Aorta (tissue), 5 donors: Measurements from ENCODE around the gene LAMB3. TPM values are rescaled to one million over a fixed set of nuclear protein-coding genes. Genes with fewer than 3 reads are reported as not detected.
A peak's percentile ranks its signal among the peaks of the same experiment; 100 is the strongest.

Source experiments
- ATAC-seq: fragments of 200-7000 bp; cut with Tn5 transposase; one replicate; pipeline ENCODE4 v1.9.1; 2022; ENCODE audit warnings: moderate library complexity; ENCODE audit not compliant: low FRiP score
- DNase-seq, 2 donors: peaks; one replicate each; pipeline ENCODE4 v3.0.0-alpha.2; 2020
- H3K27ac ChIP-seq, 2 donors: one replicate each; pipeline ENCODE4 v1.5.1; 2013; ENCODE audit warnings: low read length in 2 of 2, mild to moderate bottlenecking in 2 of 2, moderate library complexity in 2 of 2, control low read depth in 1 of 2, inconsistent platforms in 1 of 2, low read depth in 1 of 2
- H3K27me3 ChIP-seq, 2 donors: one replicate each; pipeline ENCODE4 v1.6.1; 2013; ENCODE audit warnings: control low read depth in 1 of 2, low read length in 1 of 2, mild to moderate bottlenecking in 1 of 2, moderate library complexity in 1 of 2; ENCODE audit not compliant: insufficient read depth in 2 of 2, control insufficient read depth in 1 of 2
- H3K36me3 ChIP-seq, 2 donors: one replicate each; pipeline ENCODE4 v1.6.1; 2013; ENCODE audit warnings: control low read depth in 1 of 2, low read length in 1 of 2, mild to moderate bottlenecking in 1 of 2; ENCODE audit not compliant: insufficient read depth in 2 of 2, control insufficient read depth in 1 of 2
- H3K4me1 ChIP-seq, 2 donors: one replicate each; pipeline ENCODE4 v1.6.1; 2013; ENCODE audit warnings: low read length in 2 of 2, control low read depth in 1 of 2, mild to moderate bottlenecking in 1 of 2, moderate library complexity in 1 of 2; ENCODE audit not compliant: insufficient read depth in 2 of 2, control insufficient read depth in 1 of 2
- H3K4me3 ChIP-seq, 2 donors: one replicate each; pipeline ENCODE4 v1.5.1; 2013; ENCODE audit warnings: low read length in 2 of 2, control low read depth in 1 of 2, mild to moderate bottlenecking in 1 of 2
- H3K9me3 ChIP-seq: one replicate; pipeline ENCODE4 v1.6.1; 2013; ENCODE audit warnings: mild to moderate bottlenecking, low read length; ENCODE audit not compliant: control insufficient read depth
- WGBS, 2 donors: extraction: QIAGEN DNeasy Blood & Tissue Kit; methylation state at CpG; one replicate each; pipeline ENCODE4 v1.1.7; 2013; 5-methylcytosine and 5-hydroxymethylcytosine counted together
- intact Hi-C, 2 donors: fragments of 100-400 bp; cut with DNase I; formaldehyde crosslinking; loops; one replicate each; pipeline versions ENCODE4 v1.14.2 to v1.15.0; 2022
- polyA plus RNA-seq, 2 donors: library from polyadenylated mRNA; stranded (reverse); fragments of 200-250 nt; gene quantifications; one replicate each; pipeline ENCODE4 v1.2.3, GENCODE V29; 2013
- total RNA-seq, 2 donors: library from RNA; stranded (reverse); fragmentation: NEBNext Ultra II Directional; extraction: Animal tissue kit (Norgen Biotek cat#: 25700); gene quantifications; one replicate each; pipeline ENCODE4 v1.2.1, GENCODE V29; 2021
- donor health status: healthy with polysubstance abuse.
- donor health status: Bipolar disorder and iron deficiency.
- donor health status: DM: no; HTN: no; CAD: no.
- donor health status: DM: no; HTN: no; CAD: no.
- donor health status: DM: yes; HTN: yes; CAD: no.

The LAMB3 gene
- total and polyA plus RNA-seq, 4 donors = 0.84 to 5.4 (median 4.6) TPM

DNA sequence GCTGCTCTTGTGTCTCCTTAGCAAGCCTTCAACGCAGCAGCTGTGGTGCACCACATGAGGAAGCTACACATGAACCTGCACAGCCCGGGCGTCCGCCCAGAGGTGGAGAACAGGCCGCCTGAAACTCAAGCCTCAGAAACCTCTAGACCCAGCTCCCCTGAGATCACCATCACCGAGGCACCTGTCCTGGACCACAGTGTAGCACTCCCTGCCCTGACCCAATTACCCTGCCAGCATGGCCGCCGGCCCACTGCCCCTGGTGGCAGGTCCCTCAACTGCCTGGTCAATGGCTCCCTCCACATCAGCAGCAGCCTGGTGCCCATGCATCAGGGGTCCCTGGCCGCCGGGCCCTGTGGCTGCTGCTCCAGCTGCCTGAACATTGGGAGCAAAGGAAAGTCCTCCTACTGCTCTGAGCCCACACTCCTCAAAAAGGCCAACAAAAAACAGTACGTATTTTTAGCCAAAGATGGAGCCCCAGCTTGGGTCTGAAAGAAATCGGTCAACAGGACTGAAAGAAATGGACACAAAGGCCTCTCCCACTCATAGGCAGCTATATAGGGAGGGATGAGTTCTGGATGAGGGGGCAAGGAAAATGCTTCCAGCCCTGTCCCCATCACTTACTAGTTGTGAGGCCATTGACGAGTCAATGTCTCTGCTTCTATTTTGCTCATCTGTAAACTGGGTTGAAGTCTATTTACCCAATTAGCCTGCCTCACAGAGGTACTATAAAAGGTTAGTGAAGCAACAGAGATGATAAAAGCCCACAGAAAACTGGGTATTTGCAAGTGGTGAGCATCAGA is 40.3 kb downstream of the LAMB3 start:
- H3K4me1 ChIP-seq = no peaks in the 10 kb centered on the region
- no peak for ATAC-seq
- H3K27ac ChIP-seq = no peak overlapping the region
- intact Hi-C loops = no loop called here
- 89 to 92% methylated on average over 13 of the region's 13 CpGs for WGBS, 2 donors
- no peak for DNase-seq
- no peaks in the 10 kb centered on the region for H3K27me3 ChIP-seq
- H3K9me3 ChIP-seq = no peaks in the 10 kb centered on the region
- no peak overlapping the region for H3K4me3 ChIP-seq
- H3K36me3 ChIP-seq = no peaks in the 10 kb centered on the region

- WGBS, 2 donors = 92 to 95% methylated on average over 3 of the region's 3 CpGs
- intact Hi-C loops = no loop called here
- DNase-seq = no peak
- no peak overlapping the region for H3K4me3 ChIP-seq
- no peak overlapping the region for H3K27ac ChIP-seq
- H3K27me3 ChIP-seq = no peaks in the 10 kb centered on the region
- H3K4me1 ChIP-seq = no peaks in the 10 kb centered on the region
- H3K36me3 ChIP-seq = no peaks in the 10 kb centered on the region
- no peaks in the 10 kb centered on the region for H3K9me3 ChIP-seq
- ATAC-seq = no peak
These were observed 41.7 kb downstream of the LAMB3 start for GRCh38 chr1:209610631-209610905.

GRCh38 chr1:209609791-209610630 is 42.2 kb downstream of the LAMB3 start:
- no peak overlapping the region for H3K4me3 ChIP-seq
- DNase-seq (no peak), ATAC-seq (no peak)
- 93 to 94% methylated on average over 8 of the region's 8 CpGs for WGBS, 2 donors
- no peaks in the 10 kb centered on the region for H3K9me3 ChIP-seq
- no peak overlapping the region for H3K27ac ChIP-seq
- no peaks in the 10 kb centered on the region for H3K4me1 ChIP-seq
- H3K27me3 ChIP-seq = no peaks in the 10 kb centered on the region
- intact Hi-C loops = loop anchor here in 1 of 2 donors (10.0 kb wide), 1 partner anchor 85 kb away; no protein-coding TSS in a partner anchor
- H3K36me3 ChIP-seq = no peaks in the 10 kb centered on the region

DNA sequence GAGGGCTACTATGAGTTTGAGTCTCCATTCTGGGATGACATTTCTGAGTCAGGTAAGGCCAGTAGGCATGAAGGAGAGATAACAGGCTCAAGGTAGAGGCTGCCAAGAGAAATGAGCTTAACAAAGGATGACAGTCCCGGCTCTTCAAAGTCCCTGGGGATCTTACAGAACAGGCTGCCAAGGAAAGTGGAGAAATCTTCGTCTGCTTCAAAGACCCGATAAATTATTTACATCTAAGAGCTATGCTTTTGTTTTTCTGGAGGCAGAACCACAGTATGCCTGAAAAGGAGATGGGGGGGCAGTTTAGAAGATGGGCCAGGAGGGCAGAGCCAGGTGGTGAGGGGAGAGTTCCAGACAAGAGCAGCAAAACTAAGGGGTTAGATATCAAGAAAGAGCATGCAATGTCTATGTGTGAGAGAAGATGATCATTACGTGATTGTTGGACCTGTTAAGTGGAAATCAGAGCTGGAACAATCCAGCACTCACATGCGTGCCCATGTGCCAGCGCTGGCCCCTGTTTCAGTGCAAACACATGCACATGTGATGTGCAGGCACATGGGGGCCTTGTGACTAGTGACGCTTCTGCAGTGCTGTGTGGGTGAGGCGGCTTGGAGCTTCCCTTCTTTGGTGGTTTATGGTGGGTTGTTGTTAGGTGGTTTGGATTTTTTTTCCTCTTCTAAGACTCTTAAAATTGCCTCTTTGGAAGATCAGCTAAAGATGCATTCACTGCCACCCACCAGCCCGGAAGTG is 43.0 kb downstream of the LAMB3 start:
- Histone ChIP-seq H3K27ac (no peak overlapping the region), H3K4me1 (no peaks in the 10 kb centered on the region), H3K9me3 (no peaks in the 10 kb centered on the region), H3K4me3 (no peak overlapping the region), H3K36me3 (no peaks in the 10 kb centered on the region), H3K27me3 (no peaks in the 10 kb centered on the region)
- WGBS, 2 donors = 89 to 91% methylated on average over 9 of the region's 9 CpGs
- no peak for ATAC-seq
- intact Hi-C loops = loop anchor here in 1 of 2 donors (10.0 kb wide), 1 partner anchor 86 kb away; no protein-coding TSS in a partner anchor
- DNase-seq = peak in 1 of 2 donors; percentile 59

GRCh38 chr1:209607795-209608178 is 44.4 kb downstream of the LAMB3 start:
- no peaks in the 10 kb centered on the region for H3K4me1 ChIP-seq
- no peak for DNase-seq
- H3K27ac ChIP-seq = no peak overlapping the region
- H3K4me3 ChIP-seq = no peak overlapping the region
- WGBS, 2 donors = 81 to 88% methylated on average over 8 of the region's 8 CpGs
- H3K9me3 ChIP-seq = no peaks in the 10 kb centered on the region
- no peaks in the 10 kb centered on the region for H3K36me3 ChIP-seq
- H3K27me3 ChIP-seq = no peaks in the 10 kb centered on the region
- intact Hi-C loops = loop anchor here in 1 of 2 donors (10.0 kb wide), 1 partner anchor 87 kb away; no protein-coding TSS in a partner anchor
- ATAC-seq = no peak

DNA sequence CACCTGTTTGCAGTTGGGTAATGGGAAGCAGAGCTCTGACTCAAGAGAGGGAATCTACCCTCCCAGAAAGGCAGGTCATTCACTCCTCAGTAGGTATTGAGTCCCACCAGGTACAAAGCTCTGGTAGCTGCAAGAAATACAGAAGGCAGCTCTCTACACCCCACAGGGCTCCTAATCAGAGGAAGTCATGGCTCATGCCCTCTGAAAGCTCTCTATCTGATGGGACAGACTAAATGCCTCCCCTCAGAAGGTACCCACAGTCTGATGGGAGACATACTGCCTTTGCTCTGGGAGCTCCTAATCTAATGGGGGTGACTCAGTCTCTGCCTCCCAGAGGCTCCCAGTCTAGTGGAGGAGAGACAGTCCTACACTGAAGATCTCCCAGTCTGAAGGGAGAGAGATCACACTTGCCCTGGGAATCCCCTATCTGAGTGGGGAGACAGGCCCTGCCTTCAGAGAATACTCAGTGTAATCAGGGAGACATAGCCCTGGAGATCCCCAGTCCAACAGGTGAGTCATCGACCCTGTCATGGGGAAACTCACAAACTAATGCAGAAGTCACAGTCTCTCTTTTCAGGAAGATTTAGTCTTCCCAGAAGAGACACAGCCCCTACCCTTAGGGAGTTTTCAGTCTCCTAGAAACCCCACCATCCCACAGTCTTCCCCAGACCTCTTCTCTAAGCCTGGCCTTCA is 45.0 kb downstream of the LAMB3 start:
- H3K36me3 ChIP-seq = no peaks in the 10 kb centered on the region
- intact Hi-C loops = loop anchor here in 1 of 2 donors (10.0 kb wide), 1 partner anchor 88 kb away; no protein-coding TSS in a partner anchor
- DNase-seq = no peak
- no peaks in the 10 kb centered on the region for H3K4me1 ChIP-seq
- 82 to 88% methylated on average over 1 of the region's 1 CpG for WGBS, 2 donors
- no peaks in the 10 kb centered on the region for H3K27me3 ChIP-seq
- no peaks in the 10 kb centered on the region for H3K9me3 ChIP-seq
- ATAC-seq = no peak
- no peak overlapping the region for H3K27ac ChIP-seq
- H3K4me3 ChIP-seq = no peak overlapping the region

GRCh38 chr1:209603877-209604276 is 48.3 kb downstream of the LAMB3 start:
- Histone ChIP-seq H3K27me3 (peaks cover 0 to 1% of the 10 kb centered on the region in 2 donors), H3K4me1 (no peaks in the 10 kb centered on the region), H3K36me3 (no peaks in the 10 kb centered on the region), H3K4me3 (no peak overlapping the region), H3K27ac (no peak overlapping the region), H3K9me3 (no peaks in the 10 kb centered on the region)
- DNase-seq (no peak), ATAC-seq (no peak)
- 82 to 93% methylated on average over 5 of the region's 5 CpGs for WGBS, 2 donors
- intact Hi-C loops = loop anchor here (2.0 to 10.0 kb wide), 2 partner anchors 89 to 91 kb away; no protein-coding TSS in a partner anchor
